HG02981 (cell line): ENCODE data around the gene AFMID.
"Not testable (repeated sequence)": the region's sequence is repeated elsewhere in the genome, so short reads cannot be mapped to it uniquely, and the experiment has no call there.

Experiments used
- ATAC-seq: cut with Tn5 transposase; IDR thresholded peaks from one replicate; pipeline ENCODE4 v1.9.1; 2021; ENCODE audit warnings: mild to moderate bottlenecking, moderate library complexity; ENCODE audit not compliant: unreplicated experiment

The AFMID gene

DNA sequence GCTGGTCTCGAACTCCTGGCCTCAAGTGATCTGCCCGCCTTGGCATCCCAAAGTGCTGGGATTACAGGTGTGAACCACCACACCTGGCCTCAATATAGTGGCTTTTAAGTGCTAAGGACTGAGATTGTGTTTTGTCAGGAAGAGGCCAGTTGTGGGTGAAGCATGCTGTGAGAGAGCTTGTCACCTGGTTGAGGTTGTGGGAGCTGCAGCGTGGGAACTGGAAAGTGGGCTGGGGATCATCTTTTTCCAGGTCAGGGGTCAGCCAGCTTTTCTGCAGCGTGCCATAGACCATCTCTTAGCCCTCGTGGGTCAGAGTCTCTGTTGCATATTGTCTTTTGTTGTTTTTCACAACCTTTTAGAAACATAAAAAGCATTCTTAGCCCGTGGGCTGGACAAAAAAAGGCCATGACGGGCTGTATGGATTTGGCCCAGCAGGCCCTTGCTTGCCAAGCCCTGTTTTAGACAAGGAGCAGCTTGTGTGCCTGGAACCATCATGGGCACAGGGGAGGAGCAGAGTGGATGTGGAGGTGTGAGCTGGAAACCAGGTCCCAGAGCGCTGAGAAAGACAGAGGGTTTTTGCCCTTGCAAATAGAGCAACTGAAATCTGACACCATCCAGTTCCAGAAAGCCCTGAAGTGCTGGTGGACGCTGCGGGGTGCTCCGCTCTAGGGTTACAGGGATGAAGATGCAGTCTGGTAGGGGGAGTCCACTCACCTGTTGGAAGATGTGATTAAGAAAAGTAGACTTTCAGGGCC lies 32.4 kb downstream of the AFMID start:
- ATAC-seq, result no peak

DNA sequence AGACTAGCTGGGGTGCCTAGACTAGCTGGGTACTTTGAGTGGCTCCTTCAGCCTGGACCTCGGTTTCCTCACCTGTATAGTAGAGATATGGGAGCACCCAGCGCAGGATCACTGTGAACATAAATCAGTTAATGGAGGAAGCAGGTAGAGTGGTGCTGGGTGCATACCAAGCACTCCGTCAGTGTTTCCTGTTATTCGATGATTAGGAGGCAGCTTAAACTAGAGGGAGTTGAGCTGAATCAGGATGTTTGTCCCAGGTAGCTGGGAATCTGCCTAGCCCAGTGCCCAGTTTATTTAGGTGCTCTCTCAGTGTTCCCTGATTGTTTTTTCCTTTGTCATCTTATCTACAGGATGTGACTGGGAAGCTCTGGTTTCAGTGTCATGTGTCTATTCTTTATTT lies 35.9 kb downstream of the AFMID start:
- ATAC-seq, result no peak

DNA sequence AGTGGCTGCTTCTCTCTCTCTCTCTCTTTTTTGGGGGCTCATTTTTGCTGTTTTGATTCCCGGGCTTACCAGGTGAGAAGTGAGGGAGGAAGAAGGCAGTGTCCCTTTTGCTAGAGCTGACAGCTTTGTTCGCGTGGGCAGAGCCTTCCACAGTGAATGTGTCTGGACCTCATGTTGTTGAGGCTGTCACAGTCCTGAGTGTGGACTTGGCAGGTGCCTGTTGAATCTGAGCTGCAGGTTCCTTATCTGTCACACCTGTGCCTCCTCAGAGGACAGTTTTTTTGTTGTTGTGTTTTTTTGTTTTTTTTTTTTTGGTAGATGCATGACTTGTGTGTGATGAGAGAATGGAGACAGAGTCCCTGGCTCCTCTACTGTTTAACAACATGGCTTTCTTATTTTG lies 36.6 kb downstream of the AFMID start:
- no peak for ATAC-seq

DNA sequence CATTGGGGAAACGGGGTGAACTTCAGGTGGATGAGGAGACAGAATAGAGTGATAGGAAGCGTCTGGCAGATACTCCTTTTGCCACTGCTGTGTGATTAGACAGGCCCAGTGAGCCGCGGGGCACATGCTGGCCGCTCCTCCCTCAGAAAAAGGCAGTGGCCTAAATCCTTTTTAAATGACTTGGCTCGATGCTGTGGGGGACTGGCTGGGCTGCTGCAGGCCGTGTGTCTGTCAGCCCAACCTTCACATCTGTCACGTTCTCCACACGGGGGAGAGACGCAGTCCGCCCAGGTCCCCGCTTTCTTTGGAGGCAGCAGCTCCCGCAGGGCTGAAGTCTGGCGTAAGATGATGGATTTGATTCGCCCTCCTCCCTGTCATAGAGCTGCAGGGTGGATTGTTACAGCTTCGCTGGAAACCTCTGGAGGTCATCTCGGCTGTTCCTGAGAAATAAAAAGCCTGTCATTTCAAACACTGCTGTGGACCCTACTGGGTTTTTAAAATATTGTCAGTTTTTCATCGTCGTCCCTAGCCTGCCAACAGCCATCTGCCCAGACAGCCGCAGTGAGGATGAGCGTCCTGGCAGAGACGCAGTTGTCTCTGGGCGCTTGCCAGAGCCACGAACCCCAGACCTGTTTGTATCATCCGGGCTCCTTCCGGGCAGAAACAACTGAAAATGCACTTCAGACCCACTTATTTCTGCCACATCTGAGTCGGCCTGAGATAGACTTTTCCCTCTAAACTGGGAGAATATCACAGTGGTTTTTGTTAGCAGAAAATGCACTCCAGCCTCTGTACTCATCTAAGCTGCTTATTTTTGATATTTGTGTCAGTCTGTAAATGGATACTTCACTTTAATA lies 37.3 kb downstream of the AFMID start:
- no peak for ATAC-seq

DNA sequence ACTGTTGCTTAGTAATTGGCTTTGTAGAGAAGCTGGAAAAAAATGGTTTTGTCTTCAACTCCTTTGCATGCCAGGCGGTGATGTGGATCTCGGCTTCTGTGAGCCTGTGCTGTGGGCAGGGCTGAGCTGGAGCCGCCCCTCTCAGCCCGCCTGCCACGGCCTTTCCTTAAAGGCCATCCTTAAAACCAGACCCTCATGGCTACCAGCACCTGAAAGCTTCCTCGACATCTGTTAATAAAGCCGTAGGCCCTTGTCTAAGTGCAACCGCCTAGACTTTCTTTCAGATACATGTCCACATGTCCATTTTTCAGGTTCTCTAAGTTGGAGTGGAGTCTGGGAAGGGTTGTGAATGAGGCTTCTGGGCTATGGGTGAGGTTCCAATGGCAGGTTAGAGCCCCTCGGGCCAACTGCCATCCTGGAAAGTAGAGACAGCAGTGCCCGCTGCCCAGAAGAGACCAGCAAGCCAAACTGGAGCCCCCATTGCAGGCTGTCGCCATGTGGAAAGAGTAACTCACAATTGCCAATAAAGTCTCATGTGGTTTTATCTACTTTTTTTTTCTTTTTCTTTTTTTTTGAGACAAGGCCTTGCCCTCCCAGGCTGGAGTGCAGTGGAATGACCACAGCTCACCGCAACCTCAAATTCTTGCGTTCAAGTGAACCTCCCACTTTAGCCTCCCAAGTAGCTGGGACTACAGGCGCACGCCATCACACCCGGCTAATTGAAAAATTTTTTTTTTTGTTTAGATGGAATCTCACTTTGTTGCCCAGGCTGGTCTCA lies 38.1 kb downstream of the AFMID start:
- ATAC-seq, result no peak

DNA sequence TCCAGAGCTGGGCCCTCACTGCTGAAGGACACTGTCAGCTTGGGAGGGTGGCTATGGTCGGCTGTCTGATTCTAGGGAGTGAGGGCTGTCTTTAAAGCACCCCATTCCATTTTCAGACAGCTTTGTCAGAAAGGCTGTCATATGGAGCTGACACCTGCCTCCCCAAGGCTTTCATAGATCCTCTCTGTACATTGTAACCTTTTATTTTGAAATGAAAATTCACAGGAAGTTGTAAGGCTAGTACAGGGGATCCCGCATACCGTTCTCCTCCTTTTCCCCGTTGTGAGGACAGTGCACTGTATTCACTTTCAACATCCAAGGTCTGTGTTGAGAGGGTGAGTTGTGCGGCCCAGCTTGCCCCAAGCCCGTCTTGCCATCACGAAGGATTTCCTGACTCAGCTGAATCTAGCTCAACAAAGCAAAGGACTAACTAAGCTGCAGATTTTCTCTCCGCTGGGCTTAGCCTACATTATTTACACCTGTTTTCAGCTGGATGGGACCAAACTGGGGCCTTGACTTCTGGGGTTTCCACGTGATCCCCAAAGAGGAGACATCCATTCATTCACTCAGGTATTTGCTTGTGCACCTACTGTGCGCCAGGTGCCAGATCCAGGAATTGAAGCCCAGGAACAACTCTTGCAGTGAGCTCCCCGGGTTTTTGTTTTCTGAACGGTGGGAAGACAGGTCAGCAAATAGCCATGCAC lies 39.0 kb downstream of the AFMID start:
- no peak for ATAC-seq

DNA sequence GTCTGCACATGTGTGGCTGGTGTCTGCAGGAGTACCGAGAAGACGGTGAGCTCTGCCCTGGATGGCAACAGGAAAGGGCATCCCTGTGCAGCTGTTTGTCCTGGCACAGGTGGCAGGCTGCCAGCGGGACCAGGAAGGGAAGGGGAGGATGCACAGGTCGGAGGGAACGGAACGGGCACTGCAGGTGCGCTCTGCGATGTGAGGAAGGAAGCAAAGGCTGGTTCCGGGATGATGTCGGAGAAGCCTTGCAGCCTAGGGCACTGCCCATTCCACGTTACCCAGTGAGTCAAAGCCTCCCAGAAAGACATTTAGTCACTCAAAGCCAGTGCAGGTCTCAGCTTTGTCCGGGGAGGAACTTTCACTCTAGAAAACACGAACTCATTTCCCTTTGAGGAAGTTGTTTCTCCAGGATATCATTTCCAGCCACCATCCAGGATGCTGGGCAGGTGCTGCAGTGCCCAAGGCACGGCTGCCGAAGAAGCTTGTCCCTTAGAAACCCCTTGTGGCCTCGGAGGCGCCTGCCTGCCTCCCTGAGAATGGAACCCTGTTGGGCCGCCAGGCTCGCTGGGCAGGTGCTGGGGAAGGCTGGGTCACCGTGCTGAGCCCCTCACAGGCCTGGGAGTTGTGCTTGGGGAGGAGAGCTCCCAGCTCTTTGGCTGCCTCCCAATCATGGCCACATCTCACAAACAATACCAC lies 39.7 kb downstream of the AFMID start:
- ATAC-seq, result no peak

DNA sequence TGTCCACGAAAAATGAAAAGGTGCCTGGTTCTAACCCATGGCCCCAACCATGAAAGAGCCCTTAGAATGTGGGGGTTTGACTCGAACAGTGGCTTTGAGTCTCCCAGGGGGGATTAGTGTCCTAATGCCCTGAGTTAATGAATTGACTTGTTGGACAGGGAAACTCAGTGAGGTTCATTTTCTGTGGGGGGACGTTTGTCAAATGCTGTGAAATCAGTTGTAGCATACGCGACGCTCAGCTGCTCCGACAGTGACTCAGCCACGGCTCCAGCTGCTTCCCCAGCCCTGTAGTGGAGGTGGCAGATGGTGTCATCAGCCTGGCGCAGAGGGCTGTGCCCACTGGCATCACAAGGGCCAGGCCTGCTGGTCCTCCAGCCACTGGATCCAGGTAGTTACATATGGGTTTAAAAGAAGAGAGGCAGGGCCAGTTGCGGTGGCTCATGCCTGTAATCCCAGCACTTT lies 40.3 kb downstream of the AFMID start:
- ATAC-seq, result no peak

DNA sequence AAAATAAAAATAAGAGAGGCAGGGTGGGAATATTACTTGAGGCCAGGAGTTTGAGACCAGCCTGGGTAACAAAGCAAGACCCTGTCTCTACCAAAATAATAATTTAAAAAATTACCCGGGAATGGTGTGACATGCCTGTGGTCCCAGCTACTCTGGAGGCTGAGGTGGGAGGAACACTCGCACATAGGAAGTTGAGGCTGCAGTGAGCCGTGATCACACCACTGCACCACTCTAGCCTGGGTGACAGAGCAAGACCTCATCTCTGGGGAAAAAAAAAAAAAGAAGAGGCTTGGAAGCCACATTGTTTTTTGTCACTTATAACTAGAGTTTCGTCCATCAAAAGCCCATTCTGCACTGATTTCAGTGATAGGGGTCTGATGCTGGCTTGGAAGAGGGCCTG lies 41.0 kb downstream of the AFMID start:
- no peak for ATAC-seq

DNA sequence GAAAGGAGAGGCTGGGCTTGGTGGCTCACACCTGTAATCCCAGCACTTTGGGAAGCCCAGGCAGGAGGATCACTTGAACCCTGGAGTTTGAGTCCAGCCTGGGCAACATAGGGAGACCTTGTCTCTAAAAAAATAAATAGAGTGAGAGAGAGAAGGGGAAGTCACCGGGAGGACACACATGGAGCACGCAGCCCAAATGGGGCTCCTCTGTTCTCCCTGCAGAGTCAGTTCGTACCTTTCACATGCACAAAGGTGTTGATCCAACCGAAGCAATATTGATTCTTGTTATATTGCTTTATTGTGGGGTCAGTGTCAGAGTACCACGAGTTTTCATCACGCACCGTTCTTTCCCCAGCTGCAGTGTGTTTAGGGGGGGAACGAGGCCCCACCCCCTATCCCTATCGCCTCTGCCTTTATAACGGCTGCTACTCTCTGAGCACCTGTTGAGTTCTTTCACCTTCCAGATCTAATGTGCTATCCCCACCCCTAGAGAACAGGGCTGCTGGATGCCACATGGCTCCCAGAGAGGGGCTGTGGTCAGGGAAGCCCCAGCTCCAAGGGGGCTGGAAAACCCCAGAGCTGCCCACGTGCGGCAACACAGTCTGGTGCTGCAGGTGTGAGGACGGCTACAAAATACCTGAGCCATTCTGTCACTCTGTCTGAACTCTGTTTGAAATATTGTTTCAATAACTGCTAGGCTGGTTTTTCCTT lies 43.2 kb downstream of the AFMID start:
- ATAC-seq, result no peak

DNA sequence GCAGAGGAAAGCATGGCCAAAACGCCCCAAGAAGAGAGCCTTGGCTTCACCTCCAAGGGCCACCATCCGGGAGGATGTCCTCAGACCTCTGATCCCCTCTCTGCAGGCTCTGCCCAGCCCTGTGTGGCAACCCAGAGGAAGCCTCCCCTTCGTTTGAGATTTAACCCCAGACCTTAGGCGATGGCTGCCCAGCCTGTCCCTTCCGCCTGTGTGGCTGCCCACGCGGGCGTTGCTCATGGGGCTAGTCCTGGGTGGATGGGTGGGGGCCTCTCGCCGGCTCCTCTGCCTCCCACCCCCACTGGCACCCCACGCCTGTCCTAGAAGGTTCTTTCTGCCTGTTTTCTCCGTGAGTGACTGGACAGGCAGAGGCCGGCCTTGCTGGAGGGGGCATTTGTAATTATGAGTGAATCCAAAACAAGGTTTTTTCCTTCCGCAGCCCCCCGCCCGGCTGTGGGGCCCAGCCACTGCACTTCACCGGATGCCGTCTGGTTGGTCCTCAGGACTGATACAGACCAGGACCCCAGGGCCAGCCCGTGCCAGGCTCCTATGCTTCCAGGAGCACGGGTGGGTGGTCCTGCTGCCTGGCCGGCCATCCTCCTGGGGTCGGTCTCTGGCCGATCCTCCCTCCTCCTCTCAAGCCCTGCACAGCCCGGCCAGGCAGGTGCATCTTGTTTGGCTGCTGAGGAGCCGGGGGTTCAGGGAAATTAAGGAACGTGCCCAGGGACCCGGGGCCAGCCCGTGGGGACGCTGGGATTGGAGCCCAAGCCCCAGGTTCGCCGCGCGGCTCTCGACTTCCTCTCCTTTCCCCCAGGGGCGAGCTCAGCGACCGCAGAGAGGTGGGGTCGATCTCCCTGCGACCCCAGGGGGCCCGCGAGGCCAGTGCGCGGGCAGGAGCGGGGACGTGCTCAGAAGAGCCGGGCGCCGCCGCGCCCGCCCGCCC lies 44.1 kb downstream of the AFMID start, which contains the start of gene TMEM235:
Gene TMEM235, plus strand, starts transcription at position 636 of the 940 bp plus-strand sequence. CDS start 393 bp downstream, outside the sequence.
- ATAC-seq, result no peak

DNA sequence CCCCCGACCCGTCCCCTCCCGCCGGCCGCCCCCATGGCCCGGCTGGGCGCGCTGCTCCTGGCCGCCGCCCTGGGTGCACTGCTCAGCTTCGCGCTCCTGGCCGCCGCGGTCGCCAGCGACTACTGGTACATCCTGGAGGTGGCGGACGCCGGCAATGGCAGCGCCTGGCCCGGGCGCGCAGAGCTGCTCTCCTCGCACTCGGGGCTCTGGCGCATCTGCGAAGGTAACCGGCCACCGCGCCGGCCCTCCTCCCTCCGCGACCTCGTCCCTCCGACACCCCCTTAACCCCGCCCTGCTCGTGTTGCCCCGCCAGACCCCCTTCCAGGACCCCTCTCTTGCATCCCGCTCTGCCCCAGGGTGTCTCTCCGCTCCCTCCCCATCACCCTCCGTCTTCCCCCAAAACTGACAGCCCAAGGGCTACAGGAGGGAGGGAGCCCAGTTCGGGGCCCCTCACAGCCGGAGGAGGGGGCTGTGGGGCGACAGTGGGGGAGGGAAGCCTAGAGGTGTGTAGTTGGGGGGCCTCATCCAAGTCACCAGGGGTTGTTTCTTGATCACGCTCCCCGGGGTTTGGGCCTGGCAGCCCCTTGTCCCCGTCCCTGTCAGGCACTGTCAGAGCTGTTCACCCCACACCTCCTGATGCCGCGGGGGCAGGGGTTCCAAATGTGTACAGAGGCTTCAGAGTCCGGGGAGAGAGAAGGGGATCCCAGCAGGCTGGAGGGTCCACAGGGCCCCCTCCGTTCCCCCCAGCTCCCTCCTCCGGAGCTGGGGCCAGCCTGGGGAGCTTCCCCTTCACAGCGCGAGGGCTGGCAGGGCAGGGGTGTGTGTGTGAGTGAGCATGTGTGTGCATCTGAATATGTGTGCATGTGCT lies 45.1 kb downstream of the AFMID start:
- ATAC-seq, result no peak

DNA sequence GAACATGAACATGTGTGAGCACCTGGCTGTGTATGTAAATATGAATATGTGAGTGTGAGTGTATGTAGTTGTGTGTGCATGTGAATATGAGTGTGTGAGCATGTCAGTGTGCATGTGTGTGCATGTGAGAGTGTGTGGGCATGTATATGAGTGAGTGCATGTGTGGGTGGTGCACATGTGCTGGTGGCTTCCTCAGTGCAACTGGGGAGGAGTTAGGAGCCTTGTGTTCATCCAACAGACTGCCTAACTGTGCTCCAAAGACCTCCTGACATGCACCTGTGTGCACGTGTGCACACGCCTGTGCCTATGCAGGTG lies 45.7 kb downstream of the AFMID start:
- no peak for ATAC-seq

DNA sequence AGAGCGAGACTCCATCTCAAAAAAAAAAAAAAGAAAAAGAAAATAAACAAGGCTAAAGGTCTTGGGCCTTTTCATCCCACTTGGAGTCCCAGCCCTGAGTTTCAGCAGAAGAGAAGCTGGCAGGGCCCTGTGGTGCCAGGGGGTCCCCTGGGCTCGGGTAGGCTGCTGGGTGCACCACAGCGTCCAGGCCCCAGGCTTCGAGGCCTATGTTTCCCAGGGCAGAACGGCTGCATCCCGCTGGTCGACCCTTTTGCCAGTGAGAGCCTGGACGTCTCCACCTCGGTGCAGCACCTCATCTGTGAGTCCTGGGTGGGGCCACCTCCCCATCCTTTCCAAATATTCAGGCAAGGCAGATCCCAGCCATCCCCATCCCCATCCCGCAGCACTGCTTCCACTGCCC lies 46.5 kb downstream of the AFMID start:
- ATAC-seq, result no peak

DNA sequence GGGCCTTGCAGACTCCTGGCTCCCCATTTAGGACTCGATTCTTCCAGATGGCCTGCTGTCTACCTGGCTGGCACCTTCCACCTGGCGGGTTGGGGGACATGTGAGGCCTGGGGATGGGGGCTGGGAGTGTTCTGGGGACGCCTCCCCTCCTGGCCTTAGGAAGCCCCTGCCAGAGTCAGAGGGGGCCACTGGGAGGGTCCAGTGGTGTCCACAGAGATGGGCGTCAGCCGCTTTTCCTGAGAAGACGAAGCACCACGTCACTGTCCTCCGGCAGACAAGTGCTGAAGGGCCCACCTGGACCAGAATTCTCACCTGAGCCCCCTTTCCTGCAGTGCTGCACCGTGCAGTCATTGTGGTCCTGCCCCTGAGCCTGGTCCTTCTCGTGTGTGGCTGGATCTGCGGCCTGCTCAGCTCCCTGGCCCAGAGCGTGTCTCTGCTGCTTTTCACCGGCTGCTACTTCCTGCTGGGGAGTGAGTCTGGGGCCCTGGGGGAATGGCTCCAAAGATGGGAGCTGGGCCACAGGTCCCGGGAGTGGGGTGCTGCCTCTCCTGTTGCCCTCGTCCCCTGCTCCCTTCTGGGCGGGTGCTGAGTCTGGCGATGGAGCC lies 47.2 kb downstream of the AFMID start:
- ATAC-seq, result no peak

DNA sequence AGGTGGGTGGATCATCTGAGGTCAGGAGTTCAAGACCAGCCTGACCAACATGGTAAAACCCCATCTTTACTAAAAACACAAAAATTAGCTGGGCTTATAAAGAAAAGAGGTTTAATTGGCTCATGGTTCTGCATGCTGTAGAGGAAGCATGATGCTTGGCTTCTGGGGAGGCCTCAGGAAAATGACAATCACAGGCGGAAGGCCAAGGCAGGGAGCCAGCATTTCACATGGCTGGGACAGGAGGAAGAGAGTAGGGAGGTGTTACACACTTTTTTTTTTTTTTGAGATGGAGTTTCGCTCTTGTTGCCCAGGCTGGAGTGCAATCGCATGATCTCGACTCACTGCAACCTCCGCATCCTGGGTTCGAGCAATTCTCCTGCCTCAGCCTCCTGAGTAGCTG lies 47.9 kb downstream of the AFMID start:
- ATAC-seq, result not testable (repeated sequence)

DNA sequence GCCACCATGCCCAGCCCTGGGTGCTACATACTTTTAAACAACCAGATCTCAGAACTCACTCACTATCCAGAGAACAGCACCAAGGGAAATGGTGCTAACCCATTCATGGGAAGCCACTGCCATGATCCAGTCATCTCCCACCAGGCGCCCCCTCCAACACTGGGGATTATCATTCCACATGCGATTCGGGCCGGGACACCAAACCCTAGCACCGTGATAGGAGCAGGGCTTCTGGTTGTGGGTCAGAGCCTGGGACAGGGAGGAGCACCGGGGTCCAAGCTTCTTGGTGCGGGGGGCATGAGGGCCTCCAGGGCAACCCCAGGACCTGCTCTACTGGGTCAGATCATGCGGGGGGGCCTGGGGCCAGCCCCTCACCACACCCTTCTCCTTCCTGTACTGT lies 48.7 kb downstream of the AFMID start:
- ATAC-seq, result no peak
